Endothelial cell of umbilical vein (primary cell): ENCODE data around the gene ARHGDIB. TPM values are rescaled to one million over a fixed set of nuclear protein-coding genes. Genes with fewer than 3 reads are reported as not detected.

Source experiments
- BruUV-seq: library from RNA; stranded (reverse); fragments of 400-500 nt; replicated peaks from 2 replicates; lab custom pipeline; 2021; lab: Mats Ljungman, UMichigan
- CTCF ChIA-PET: fragments of 300-600, 350-600 bp; sonication (Branson Sonifier 250); formaldehyde crosslinking; loops from one replicate; lab custom pipeline; 2021; ENCODE audit warnings: antibody characterized with exemption, inconsistent platforms; lab: Charles Lee
- POLR2A ChIA-PET: fragments of 300-600, 350-600 bp; sonication (Branson Sonifier 250); formaldehyde crosslinking; loops from one replicate; lab custom pipeline; 2021; ENCODE audit warnings: antibody characterized with exemption, inconsistent platforms; lab: Charles Lee
- DNase-seq: peaks from one replicate; pipeline ENCODE4 v3.0.0-alpha.2; 2011; ENCODE audit warnings: low read depth, low spot score
- FAIRE-seq: peaks from 2 replicates; lab custom pipeline; 2011; peaks lifted over from hg19 to GRCh38; lab: Jason Lieb, UNC
- H2AFZ ChIP-seq: 2 replicates; pipeline ENCODE4 v1.6.0; 2012; ENCODE audit warnings: low read depth, low read length, control low read depth, inconsistent platforms
- H3K27ac ChIP-seq: 2 replicates; pipeline ENCODE4 v1.5.1; 2011; ENCODE audit warnings: low read depth, mild to moderate bottlenecking, control low read depth, low read length, moderate library complexity; ENCODE audit not compliant: insufficient read depth
- H3K27me3 ChIP-seq, 2 experiments: 2 replicates each; pipeline versions ENCODE4 v1.6.0 to v1.6.1; 2011; ENCODE audit warnings: low read length in 2 of 2, mixed read lengths in 1 of 2; ENCODE audit not compliant: control insufficient read depth in 2 of 2, insufficient read depth in 2 of 2
- H3K36me3 ChIP-seq, 2 experiments: 2 replicates in 1 of 2; 3 replicates in 1 of 2; pipeline ENCODE4 v1.5.1; 2011; ENCODE audit warnings: low read length in 2 of 2, mild to moderate bottlenecking in 1 of 2, moderate library complexity in 1 of 2; ENCODE audit not compliant: control insufficient read depth in 2 of 2, insufficient read depth in 2 of 2; ENCODE audit errors: extremely low read depth in 1 of 2
- H3K4me1 ChIP-seq: 3 replicates; pipeline ENCODE4 v1.5.1; 2011; ENCODE audit warnings: mild to moderate bottlenecking, low read length; ENCODE audit not compliant: control insufficient read depth, insufficient read depth; ENCODE audit errors: extremely low read depth
- H3K4me2 ChIP-seq: 2 replicates; pipeline ENCODE4 v1.6.1; 2011; ENCODE audit warnings: low read length, control low read depth, mixed read lengths; ENCODE audit not compliant: insufficient read depth
- H3K4me3 ChIP-seq, 3 experiments: fragments of 200-600 bp in 1 of 3; sonication (generic), shearing (Covaris generic) in 1 of 3; replicated peaks in 1 of 3; 2 replicates each; pipeline ENCODE4 v1.5.1; 2011 to 2016; ENCODE audit warnings: control low read depth in 3 of 3, low read length in 3 of 3, mild to moderate bottlenecking in 2 of 3, inconsistent platforms in 1 of 3, low read depth in 1 of 3, moderate library complexity in 1 of 3; ENCODE audit not compliant: insufficient read depth in 1 of 3
- H3K79me2 ChIP-seq: 2 replicates; pipeline ENCODE4 v1.6.0; 2012; ENCODE audit warnings: low read length, inconsistent platforms; ENCODE audit not compliant: control insufficient read depth, insufficient read depth
- H3K9ac ChIP-seq: replicated peaks from 2 replicates; pipeline ENCODE3; 2011; ENCODE audit warnings: low read length, control low read depth; ENCODE audit not compliant: insufficient read depth; ENCODE audit errors: extremely low read depth
- H3K9me1 ChIP-seq: replicated peaks from 3 replicates; pipeline ENCODE4 v1.6.0; 2011; ENCODE audit warnings: mild to moderate bottlenecking, low read length; ENCODE audit not compliant: control insufficient read depth, insufficient read depth; ENCODE audit errors: extremely low read depth
- H3K9me3 ChIP-seq: replicated peaks from 2 replicates; pipeline ENCODE4 v1.5.1; 2012; ENCODE audit warnings: low read length, inconsistent platforms; ENCODE audit not compliant: control insufficient read depth, insufficient read depth
- H4K20me1 ChIP-seq: replicated peaks from 2 replicates; pipeline ENCODE3; 2011; ENCODE audit warnings: mild to moderate bottlenecking, low read length; ENCODE audit not compliant: control insufficient read depth, insufficient read depth; ENCODE audit errors: extremely low read depth
- CTCF ChIP-seq, 2 donors: IDR thresholded peaks; 1 replicate in 1 of 2; 2 replicates in 1 of 2; pipeline ENCODE4 v1.5.1; 2011; ENCODE audit warnings: low read length in 2 of 2, mild to moderate bottlenecking in 2 of 2, moderate library complexity in 2 of 2, control low read depth in 1 of 2, inconsistent platforms in 1 of 2, low read depth in 1 of 2; ENCODE audit not compliant: insufficient read depth in 1 of 2; ENCODE audit errors: extremely low read depth in 1 of 2
- EZH2 ChIP-seq: IDR thresholded peaks from 2 replicates; pipeline ENCODE4 v1.6.1; 2012; ENCODE audit warnings: borderline replicate concordance, low read depth, mild to moderate bottlenecking, moderate library complexity, low read length, inconsistent platforms; ENCODE audit not compliant: severe bottlenecking
- FOS ChIP-seq: IDR thresholded peaks from 2 replicates; pipeline ENCODE4 v1.6.1; 2011; ENCODE audit warnings: mild to moderate bottlenecking, low read length, moderate library complexity, borderline replicate concordance; ENCODE audit not compliant: insufficient read depth
- GATA2 ChIP-seq: IDR thresholded peaks from 2 replicates; pipeline ENCODE4 v1.7.0; 2011; ENCODE audit warnings: low read depth, mild to moderate bottlenecking, moderate library complexity, mixed read lengths, low read length; ENCODE audit not compliant: insufficient read length, insufficient read depth
- JUN ChIP-seq: IDR thresholded peaks from 2 replicates; pipeline ENCODE4 v1.6.1; 2011; ENCODE audit warnings: borderline replicate concordance, low read depth; ENCODE audit not compliant: insufficient read length, insufficient read depth
- MAX ChIP-seq: IDR thresholded peaks from 2 replicates; pipeline ENCODE4 v1.6.1; 2011; ENCODE audit not compliant: insufficient read depth, insufficient read length
- MYC ChIP-seq: IDR thresholded peaks from one replicate; pipeline ENCODE4 v1.6.1; 2011; ENCODE audit warnings: mild to moderate bottlenecking, low read depth, low read length
- POLR2A ChIP-seq: IDR thresholded peaks from 2 replicates; pipeline ENCODE4 v1.6.1; 2012; ENCODE audit warnings: low read depth, mild to moderate bottlenecking, control low read depth, low read length
- POLR2AphosphoS5 ChIP-seq: IDR thresholded peaks from 2 replicates; pipeline ENCODE4 v1.6.1; 2012; ENCODE audit warnings: low read depth, mild to moderate bottlenecking, control low read depth, low read length, moderate library complexity; ENCODE audit not compliant: insufficient read depth
- dilution Hi-C: fragments of 300-500 bp; cut with MboI; formaldehyde crosslinking; loops from one replicate; pipeline ENCODE4 v1.15.0; 2019; ENCODE audit warnings: low sequenced_read_pairs; ENCODE audit not compliant: extremely low pct_ligation_motif_present
- intact Hi-C: fragments of 100-400 bp; cut with micrococcal nuclease; formaldehyde crosslinking; loops from one replicate; pipeline ENCODE4 v1.10.0; 2022
- polyA plus RNA-seq, 4 experiments: library from polyadenylated mRNA; depleted of rRNA in 3 of 4; stranded (reverse) in 3 of 4; unstranded in 1 of 4; fragments of >200 nt; gene quantifications; 2 replicates each; pipeline versions ENCODE4 v1.2.1 to v1.2.3, GENCODE V29; 2011 to 2012; ENCODE audit warnings: missing spikeins in 1 of 4
- total RNA-seq: library from RNA; stranded (reverse); gene quantifications from 2 replicates; pipeline ENCODE4 v1.2.3, GENCODE V29; 2021

Gene ARHGDIB
- total and polyA plus RNA-seq, 2 donors (not counting 3 experiments of a cell fraction or from before 2014, with no cell fraction given): 483 to 1,200 TPM

DNA sequence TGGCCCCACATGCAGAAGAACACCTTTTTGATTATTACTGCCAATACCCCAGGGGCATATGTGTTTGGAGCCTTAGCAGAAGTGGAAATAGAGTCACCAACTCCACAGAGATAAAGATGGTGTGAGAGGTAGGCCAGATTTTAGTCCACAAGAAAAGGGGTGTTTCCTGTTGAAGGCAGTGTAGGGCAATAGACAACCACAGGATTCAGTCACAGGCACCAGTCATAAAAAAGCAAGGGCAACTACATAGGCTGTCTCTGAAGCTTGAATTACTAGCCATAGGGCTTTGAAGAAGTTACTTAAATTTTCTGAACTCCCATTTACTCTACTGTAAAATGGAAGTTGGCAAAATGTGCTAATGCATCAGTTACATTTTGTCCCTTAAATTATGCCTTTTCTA, 41.9 kb downstream of the ARHGDIB start:
- no peak overlapping the region for H3K9ac ChIP-seq
- no TSS peak for BruUV-seq
- H3K27me3 ChIP-seq: no peaks in the 10 kb centered on the region
- dilution Hi-C loops: no loop called here
- no peak overlapping the region for H3K4me3 ChIP-seq
- no peaks in the 10 kb centered on the region for H3K4me1 ChIP-seq
- no peaks in the 10 kb centered on the region for H3K79me2 ChIP-seq
- no peak overlapping the region for H3K27ac ChIP-seq
- POLR2A ChIA-PET: no interaction called here
- H2AFZ ChIP-seq: no peak overlapping the region
- H3K36me3 ChIP-seq: no peaks in the 10 kb centered on the region
- no peak overlapping the region for H3K4me2 ChIP-seq
- DNase-seq (no peak), FAIRE-seq (no peak)
- intact Hi-C loops: no loop called here
- H3K9me1 ChIP-seq: no peaks in the 10 kb centered on the region
- TF ChIP-seq POLR2AphosphoS5 (no peak), EZH2 (no peak), MYC (no peak), POLR2A (no peak)
- CTCF ChIA-PET: no interaction called here
- H3K9me3 ChIP-seq: no peaks in the 10 kb centered on the region
- H4K20me1 ChIP-seq: no peaks in the 10 kb centered on the region

DNA sequence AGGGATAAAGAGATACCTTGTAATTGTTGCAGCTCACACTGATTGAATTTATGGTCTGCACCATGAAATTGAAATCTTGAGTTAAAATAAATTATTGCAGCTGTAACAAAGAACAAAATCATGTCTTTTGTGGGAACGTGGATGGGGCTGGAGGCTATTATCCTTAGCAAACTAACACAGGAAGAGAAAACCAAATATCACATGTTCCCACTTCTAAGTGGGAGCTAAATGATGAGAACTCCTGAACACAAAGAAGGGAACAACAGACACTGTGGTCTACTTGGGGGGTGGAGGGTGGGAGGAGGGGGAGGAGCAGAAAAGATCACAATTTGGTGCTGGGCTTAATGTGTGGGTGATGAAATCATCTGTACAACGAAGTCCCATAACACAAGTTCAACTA, 45.7 kb downstream of the ARHGDIB start:
- intact Hi-C loops: no loop called here

More for the DNA sequence above, 45.7 kb downstream of the ARHGDIB start:
- CTCF ChIA-PET: interaction anchor here (1.0 kb wide), 1 partner anchor 16 kb away, joined by 3 read pairs; no protein-coding TSS in a partner anchor
- Histone ChIP-seq H4K20me1 (no peaks in the 10 kb centered on the region), H3K36me3 (no peaks in the 10 kb centered on the region), H3K9me1 (no peaks in the 10 kb centered on the region), H2AFZ (no peak overlapping the region), H3K4me2 (no peak overlapping the region), H3K27ac (no peak overlapping the region), H3K9me3 (no peaks in the 10 kb centered on the region), H3K4me1 (peaks cover 7% of the 10 kb centered on the region), H3K79me2 (no peaks in the 10 kb centered on the region), H3K27me3 (no peaks in the 10 kb centered on the region), H3K9ac (no peak overlapping the region), H3K4me3 (no peak overlapping the region)
- FAIRE-seq (no peak), DNase-seq (no peak)
- BruUV-seq: no TSS peak
- POLR2A ChIA-PET: interaction anchor here (0.6 kb wide), 1 partner anchor 1079 kb away, joined by 7 read pairs; no protein-coding TSS in a partner anchor
- no peak for TF ChIP-seq JUN
- TF ChIP-seq MAX: no peak
- no peak for TF ChIP-seq POLR2A
- no peak for TF ChIP-seq POLR2AphosphoS5
- no peak for TF ChIP-seq GATA2
- TF ChIP-seq MYC: no peak
- TF ChIP-seq FOS: no peak
- no peak for TF ChIP-seq CTCF (IDR thresholded peaks at IDR 0.05; ENCODE audit: extremely low read depth in 1 of 2, insufficient read depth in 1 of 2, low read depth in 1 of 2, low read length in 2 of 2)
- TF ChIP-seq EZH2: no peak
- dilution Hi-C loops: no loop called here
